Islet precursor cell (in vitro differentiated cells): Measurements from ENCODE around the gene NPM1.
A peak's percentile ranks its signal among the peaks of the same experiment; 100 is the strongest.
"Not testable (repeated sequence)": the region's sequence is repeated elsewhere in the genome, so short reads cannot be mapped to it uniquely, and the experiment has no call there.

Source experiments
- DNase-seq: peaks from one replicate; pipeline ENCODE4 v3.0.0-alpha.2; 2018

The NPM1 gene

GRCh38 chr5:171386861-171387344 lies 746 bp upstream of the NPM1 start:
- DNase-seq, result no peak

- peak; percentile 86 for DNase-seq
Measured at GRCh38 chr5:171387970-171388815, 544 bp downstream of the NPM1 start.

- no peak for DNase-seq
Measured at GRCh38 chr5:171388816-171389168, 1.1 kb downstream of the NPM1 start.

- DNase-seq, result no peak
Measured at GRCh38 chr5:171390883-171391677, 3.4 kb downstream of the NPM1 start.

DNA sequence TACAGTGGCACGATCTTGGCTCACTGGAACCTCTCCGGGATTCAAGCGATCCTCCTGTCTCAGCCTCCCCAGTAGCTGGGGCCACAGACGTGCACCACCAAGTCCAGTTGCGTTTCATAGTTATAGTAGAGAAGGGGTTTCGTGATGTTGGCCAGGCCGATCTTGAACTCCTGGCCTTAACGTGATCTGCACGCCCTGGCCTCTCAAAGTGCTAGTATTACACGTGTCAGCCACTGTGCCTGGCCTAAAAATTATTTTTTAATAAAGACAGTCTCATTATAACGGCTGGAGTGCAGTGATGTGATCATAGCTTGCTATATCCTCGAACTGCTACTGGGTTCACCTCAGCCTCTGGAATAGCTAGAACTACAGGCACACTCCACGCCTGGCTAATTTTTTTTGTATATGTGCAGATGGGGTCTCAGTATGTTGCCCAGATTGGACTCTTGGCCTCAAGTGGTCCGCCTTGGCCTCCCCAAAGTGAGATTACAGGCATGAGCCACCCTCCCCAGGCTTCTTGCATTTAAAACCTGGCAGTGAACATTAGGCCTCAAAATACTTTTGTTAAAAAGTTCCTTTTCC lies 4.4 kb downstream of the NPM1 start:
- no peak for DNase-seq

GRCh38 chr5:171392585-171393159 lies 5.0 kb downstream of the NPM1 start:
- no peak for DNase-seq

DNA sequence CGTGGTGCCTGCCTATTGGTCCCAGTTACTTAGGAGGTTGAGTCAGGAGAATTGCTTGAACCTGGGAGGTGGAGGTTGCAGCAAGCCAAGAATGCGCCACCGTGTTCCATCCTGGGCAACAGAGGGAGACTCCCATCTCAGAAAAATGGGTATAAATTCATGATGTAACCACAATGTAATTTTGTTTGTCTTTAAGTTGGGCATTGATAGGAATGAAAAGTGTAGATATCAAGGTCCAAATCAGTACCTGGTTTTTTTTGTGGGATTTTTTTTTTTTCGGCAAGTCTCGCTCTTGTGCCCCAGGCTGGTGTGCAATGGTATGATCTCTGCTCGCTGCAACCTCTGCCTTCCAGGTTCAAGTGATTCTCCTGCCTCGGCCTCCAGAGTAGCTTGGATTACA lies 7.4 kb downstream of the NPM1 start:
- no peak for DNase-seq

GRCh38 chr5:171396583-171396982 lies 8.9 kb downstream of the NPM1 start:
- DNase-seq, result not testable (repeated sequence)

GRCh38 chr5:171397190-171397589 lies 9.5 kb downstream of the NPM1 start:
- no peak for DNase-seq

GRCh38 chr5:171397599-171397998 lies 9.9 kb downstream of the NPM1 start:
- DNase-seq, result no peak

GRCh38 chr5:171398660-171399059 lies 11.0 kb downstream of the NPM1 start:
- not testable (repeated sequence) for DNase-seq

- DNase-seq, result no peak
Measured at GRCh38 chr5:171400169-171400568, 12.5 kb downstream of the NPM1 start.

GRCh38 chr5:171401167-171401947 lies 13.7 kb downstream of the NPM1 start:
- no peak for DNase-seq

DNA sequence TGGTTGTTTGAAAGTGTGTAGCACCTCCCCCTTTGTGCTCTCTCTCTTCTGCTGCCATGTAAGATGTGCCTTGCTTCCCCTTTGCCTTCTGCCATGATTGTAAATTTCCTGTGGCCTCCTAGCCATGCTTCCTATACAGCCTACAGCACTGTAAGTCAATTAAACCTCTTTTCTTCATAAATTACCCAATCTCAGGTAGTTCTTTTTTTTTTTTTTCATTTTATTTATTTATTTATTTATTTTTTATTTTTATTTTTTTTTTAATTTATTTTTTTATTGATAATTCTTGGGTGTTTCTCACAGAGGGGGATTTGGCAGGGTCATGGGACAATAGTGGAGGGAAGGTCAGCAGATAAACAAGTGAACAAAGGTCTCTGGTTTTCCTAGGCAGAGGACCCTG lies 15.1 kb downstream of the NPM1 start:
- DNase-seq, result not testable (repeated sequence)

DNA sequence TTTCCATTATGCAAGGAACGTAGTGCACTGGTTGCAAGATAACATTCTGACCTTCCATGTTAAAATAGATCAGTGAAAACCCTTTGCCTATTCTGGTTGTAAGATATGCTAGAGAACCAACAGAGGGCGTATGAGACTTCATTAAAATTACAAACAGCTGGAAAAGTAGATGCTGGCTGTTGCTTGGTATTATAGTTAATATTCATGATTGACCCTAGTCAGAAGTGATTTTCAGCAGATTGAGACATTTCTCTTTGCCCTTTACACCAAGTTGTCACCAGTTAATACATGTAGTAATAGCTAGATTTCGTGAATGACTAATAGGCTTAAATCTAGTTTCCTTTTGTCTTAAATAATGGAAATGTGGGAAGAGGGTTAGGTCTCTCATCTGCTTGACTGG lies 18.0 kb downstream of the NPM1 start:
- DNase-seq, result no peak

DNA sequence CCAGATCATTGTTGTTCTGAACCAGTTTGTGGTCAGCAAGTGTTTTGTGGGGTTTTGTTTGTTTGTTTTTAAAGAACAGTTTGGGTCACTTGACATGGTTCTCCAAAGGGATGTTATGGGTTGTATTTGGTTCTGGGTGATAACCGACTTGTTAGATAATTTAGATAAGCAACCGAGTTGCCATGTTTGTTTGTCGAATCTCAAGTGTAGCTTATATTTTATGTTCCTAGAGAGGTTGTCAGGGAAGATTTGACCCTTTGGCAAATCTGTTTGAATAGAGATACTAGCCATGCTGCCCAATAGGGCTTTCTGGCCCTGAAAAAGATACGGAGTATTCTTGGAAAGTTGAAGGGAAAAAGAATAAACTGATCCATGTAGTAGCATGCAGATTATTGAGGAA lies 19.6 kb downstream of the NPM1 start:
- no peak for DNase-seq

DNA sequence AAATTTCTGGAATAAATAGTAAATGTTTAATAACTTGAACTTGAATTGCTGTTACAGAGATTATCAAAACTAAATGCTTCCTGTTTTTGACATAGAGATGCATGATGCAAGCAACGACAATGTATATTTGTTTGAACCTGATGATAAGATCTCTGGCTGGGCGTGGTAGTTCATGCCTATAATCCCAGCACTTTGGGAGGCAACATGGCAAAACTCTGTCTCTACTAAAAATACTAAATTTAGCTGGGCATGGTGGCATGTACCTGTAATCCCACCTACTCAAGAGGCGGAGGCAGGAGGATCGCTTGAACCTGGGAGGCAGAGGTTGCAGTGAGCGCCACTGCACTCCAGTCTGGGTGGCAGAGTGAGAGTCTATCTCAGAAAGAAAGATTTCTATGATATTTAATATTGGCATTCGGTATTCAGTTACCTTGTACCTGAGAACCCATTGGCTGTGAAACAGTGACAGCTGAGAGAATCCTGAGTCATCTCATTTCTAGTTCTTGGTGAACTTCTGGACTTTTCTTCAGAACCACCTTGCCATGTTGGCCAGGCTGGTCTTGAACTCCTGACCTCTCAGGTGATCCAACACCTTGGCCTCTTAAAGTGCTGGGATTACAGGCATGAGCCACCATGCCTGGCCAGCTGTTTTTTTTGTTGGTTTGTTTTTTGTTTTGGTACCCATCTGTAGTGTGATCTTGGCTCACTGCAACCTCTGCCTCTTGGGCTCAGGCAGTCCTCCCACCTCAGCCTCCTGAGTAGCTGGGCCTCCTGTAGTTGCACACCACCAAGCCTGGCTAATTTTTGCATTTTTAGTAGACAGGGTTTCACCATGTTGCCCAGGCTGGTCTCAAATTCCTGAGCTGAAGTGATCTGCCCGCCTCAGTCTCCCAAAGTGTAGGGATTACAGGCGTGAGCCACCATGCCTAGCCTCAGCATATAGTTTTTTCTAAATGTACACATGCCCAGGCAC lies 21.8 kb downstream of the NPM1 start:
- no peak for DNase-seq

DNA sequence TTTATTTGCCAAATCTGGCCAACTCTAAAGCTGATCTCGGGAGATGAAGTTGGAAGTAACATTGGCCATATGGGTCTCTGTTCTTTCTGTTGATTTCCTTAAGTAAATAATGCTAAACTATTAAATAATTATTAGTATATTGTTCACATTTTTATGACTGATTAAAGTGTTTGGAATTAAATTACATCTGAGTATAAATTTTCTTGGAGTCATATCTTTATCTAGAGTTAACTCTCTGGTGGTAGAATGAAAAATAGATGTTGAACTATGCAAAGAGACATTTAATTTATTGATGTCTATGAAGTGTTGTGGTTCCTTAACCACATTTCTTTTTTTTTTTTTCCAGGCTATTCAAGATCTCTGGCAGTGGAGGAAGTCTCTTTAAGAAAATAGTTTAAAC lies 22.5 kb downstream of the NPM1 start:
- no peak for DNase-seq

- no peak for DNase-seq
Measured at GRCh38 chr5:171412186-171412585, 24.5 kb downstream of the NPM1 start.

DNA sequence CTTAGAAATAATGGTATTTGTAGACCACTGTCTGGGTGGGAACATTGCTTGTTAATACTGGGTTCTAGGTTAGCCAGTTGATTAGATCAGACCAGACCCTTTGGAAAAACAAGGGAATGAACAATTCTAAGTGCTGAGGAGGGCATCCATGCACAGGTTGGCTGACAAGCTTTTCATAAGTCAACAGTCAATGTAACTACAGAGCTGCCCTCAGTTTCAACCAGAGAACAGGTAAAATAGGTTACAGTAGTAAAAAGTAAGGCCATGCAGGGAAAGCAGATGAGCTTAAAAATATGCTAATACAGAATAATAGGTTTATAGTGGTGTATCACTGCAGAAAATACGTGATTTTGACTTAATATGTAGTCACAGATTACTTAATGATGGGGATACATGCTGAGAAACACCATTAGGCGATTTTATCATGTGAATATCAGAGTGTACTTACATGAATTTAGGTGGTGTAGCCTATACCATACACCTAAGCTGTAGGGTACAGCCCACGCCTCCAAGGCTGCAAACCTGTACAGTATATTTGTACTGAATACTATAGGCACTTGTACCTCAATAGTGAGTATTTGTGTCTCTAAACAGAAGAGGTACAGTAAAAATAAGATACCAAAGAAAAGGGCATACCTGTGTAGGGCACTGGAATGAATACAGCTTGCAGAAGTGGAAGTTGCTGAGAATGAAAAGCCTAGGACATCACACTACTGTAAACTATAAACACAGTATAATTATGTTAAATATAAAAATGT lies 25.7 kb downstream of the NPM1 start:
- DNase-seq, result no peak
